OCI-LY7 (cell line): ENCODE measurements around the gene ZNF429. TPM values are rescaled to one million over a fixed set of nuclear protein-coding genes. Genes with fewer than 3 reads are reported as not detected.

ENCODE experiments used
- BruUV-seq: library from RNA; stranded (reverse); fragments of 400-500 nt; replicated peaks from 2 replicates; lab custom pipeline; 2021; lab: Mats Ljungman, UMichigan
- CTCF ChIA-PET: fragments of 300-600 bp; sonication (Branson Sonifier 250); formaldehyde crosslinking; loops from one replicate; lab custom pipeline; 2022; ENCODE audit warnings: antibody characterized with exemption; ENCODE audit not compliant: unreplicated experiment; lab: Charles Lee
- POLR2A ChIA-PET: fragments of 300-600 bp; sonication (Branson Sonifier 250); formaldehyde crosslinking; loops from one replicate; lab custom pipeline; 2022; ENCODE audit warnings: antibody characterized with exemption; lab: Charles Lee
- DNase-seq: peaks from one replicate; pipeline ENCODE4 v3.0.0-alpha.2; 2015; ENCODE audit warnings: low spot score
- H2AFZ ChIP-seq: fragments of 200-600 bp; sonication (generic), shearing (Covaris generic); 2 replicates; pipeline ENCODE4 v1.6.1; 2014; ENCODE audit warnings: mild to moderate bottlenecking, antibody characterized with exemption, low read length, moderate library complexity
- H3K27ac ChIP-seq: fragments of 200-600 bp; sonication (generic); 2 replicates; pipeline ENCODE4 v1.5.1; 2014; ENCODE audit warnings: mixed run types, low read depth, mild to moderate bottlenecking, moderate library complexity, low read length, inconsistent platforms; ENCODE audit not compliant: poor library complexity, severe bottlenecking
- H3K36me3 ChIP-seq: fragments of 200-600 bp; sonication (generic); 2 replicates; pipeline ENCODE4 v1.6.1; 2014; ENCODE audit warnings: mild to moderate bottlenecking, antibody characterized with exemption, low read length, moderate library complexity, mixed read lengths; ENCODE audit not compliant: insufficient read depth
- H3K4me1 ChIP-seq: fragments of 200-600 bp; sonication (generic); 2 replicates; pipeline ENCODE4 v1.5.1; 2014; ENCODE audit warnings: mild to moderate bottlenecking, low read length; ENCODE audit not compliant: insufficient read depth, poor library complexity, severe bottlenecking
- H3K4me2 ChIP-seq: fragments of 200-600 bp; sonication (generic); 2 replicates; pipeline ENCODE4 v1.6.1; 2014; ENCODE audit warnings: mild to moderate bottlenecking, low read length
- H3K4me3 ChIP-seq: fragments of 200-600 bp; sonication (generic); 2 replicates; pipeline ENCODE4 v1.5.1; 2014; ENCODE audit warnings: mild to moderate bottlenecking, low read depth, low read length; ENCODE audit not compliant: poor library complexity, severe bottlenecking
- H3K79me2 ChIP-seq: fragments of 200-600 bp; sonication (generic); 2 replicates; pipeline ENCODE4 v1.6.1; 2016; ENCODE audit warnings: low read depth, mild to moderate bottlenecking, low read length, moderate library complexity, mixed read lengths; ENCODE audit not compliant: insufficient read depth
- H3K9me2 ChIP-seq: fragments of 200-600 bp; sonication (generic); 2 replicates; pipeline ENCODE4 v1.6.1; 2016; ENCODE audit warnings: mild to moderate bottlenecking, low read length, mixed read lengths; ENCODE audit not compliant: insufficient read depth
- H3K9me3 ChIP-seq: fragments of 200-600 bp; sonication (generic); 2 replicates; pipeline ENCODE4 v1.6.1; 2014; ENCODE audit warnings: mild to moderate bottlenecking, mixed run types, low read length, mixed read lengths
- H4K20me1 ChIP-seq: fragments of 200-600 bp; sonication (generic); 2 replicates; pipeline ENCODE4 v1.6.1; 2014; ENCODE audit warnings: mild to moderate bottlenecking, antibody characterized with exemption, low read length, moderate library complexity, mixed read lengths; ENCODE audit not compliant: insufficient read depth
- CTCF ChIP-seq: fragments of 200-600 bp; sonication (generic); conservative IDR thresholded peaks from 2 replicates; pipeline ENCODE4 v1.5.1; 2014; ENCODE audit warnings: mild to moderate bottlenecking, antibody characterized with exemption, low read length, moderate library complexity, mixed read lengths
- EZH2phosphoT487 ChIP-seq: fragments of 200-600 bp; sonication (generic); IDR thresholded peaks from 2 replicates; pipeline ENCODE4 v1.6.1; 2018; ENCODE audit warnings: low read depth, borderline replicate concordance, mild to moderate bottlenecking, mixed run types, antibody characterized with exemption, low read length, moderate library complexity, mixed read lengths
- intact Hi-C: fragments of 100-400 bp; cut with micrococcal nuclease; formaldehyde crosslinking; loops from one replicate; pipeline ENCODE4 v1.10.0; 2022; ENCODE audit not compliant: unreplicated experiment
- total RNA-seq, 2 experiments: library from RNA; depleted of rRNA in 1 of 2; stranded (reverse); fragments of >200 nt in 1 of 2; shearing (Covaris generic) in 1 of 2; gene quantifications; 2 replicates each; pipeline ENCODE4 v1.2.3, GENCODE V29; 2014 to 2022

Gene ZNF429
- total RNA-seq, 2 experiments from 2014 or later: 19.8 to 24.6 TPM

- no peak overlapping the region for H3K27ac ChIP-seq
- DNase-seq: no peak
- H3K36me3 ChIP-seq: no peaks in the 10 kb centered on the region
- intact Hi-C loops: no loop called here
- no peaks in the 10 kb centered on the region for H3K9me2 ChIP-seq
- H3K4me2 ChIP-seq: no peak overlapping the region
- ChIA-PET POLR2A (no interaction called here), CTCF (no interaction called here)
- H3K4me1 ChIP-seq: no peaks in the 10 kb centered on the region
- H2AFZ ChIP-seq: no peak overlapping the region
- no peak overlapping the region for H3K4me3 ChIP-seq
- TF ChIP-seq EZH2phosphoT487: no peak
- TF ChIP-seq CTCF: no peak
- no peaks in the 10 kb centered on the region for H3K9me3 ChIP-seq
- BruUV-seq: no TSS peak
- no peaks in the 10 kb centered on the region for H3K79me2 ChIP-seq
- H4K20me1 ChIP-seq: no peaks in the 10 kb centered on the region
Measured at GRCh38 chr19:21568816-21569493, 63.6 kb downstream of the ZNF429 start.

- H3K9me3 ChIP-seq: no peaks in the 10 kb centered on the region
- no peak overlapping the region for H3K27ac ChIP-seq
- H3K4me1 ChIP-seq: no peaks in the 10 kb centered on the region
- ChIA-PET POLR2A (no interaction called here), CTCF (no interaction called here)
- no peak overlapping the region for H2AFZ ChIP-seq
- no peak for DNase-seq
- H3K4me2 ChIP-seq: no peak overlapping the region
- intact Hi-C loops: no loop called here
- no peaks in the 10 kb centered on the region for H3K36me3 ChIP-seq
- no peaks in the 10 kb centered on the region for H3K9me2 ChIP-seq
- no peaks in the 10 kb centered on the region for H4K20me1 ChIP-seq
- no TSS peak for BruUV-seq
- no peak overlapping the region for H3K4me3 ChIP-seq
- TF ChIP-seq CTCF: no peak
- no peak for TF ChIP-seq EZH2phosphoT487
- no peaks in the 10 kb centered on the region for H3K79me2 ChIP-seq
Measured at GRCh38 chr19:21569494-21569865, 64.1 kb downstream of the ZNF429 start.

GRCh38 chr19:21571316-21571715 is 65.9 kb downstream of the ZNF429 start:
- ChIA-PET POLR2A (no interaction called here), CTCF (no interaction called here)
- Histone ChIP-seq H3K36me3 (no peaks in the 10 kb centered on the region), H3K4me2 (no peak overlapping the region), H3K4me3 (no peak overlapping the region), H3K79me2 (no peaks in the 10 kb centered on the region), H3K4me1 (no peaks in the 10 kb centered on the region), H3K9me2 (no peaks in the 10 kb centered on the region), H4K20me1 (no peaks in the 10 kb centered on the region), H3K27ac (no peak overlapping the region), H3K9me3 (0 out of 2 replicates have a peak, but pooled peaks cover 3% of the 10 kb centered on the region), H2AFZ (no peak overlapping the region)
- TF ChIP-seq CTCF: no peak
- no peak for TF ChIP-seq EZH2phosphoT487
- intact Hi-C loops: no loop called here
- no TSS peak for BruUV-seq
- DNase-seq: no peak
